CD4-positive, alpha-beta T cell treated with Interleukin-1 beta for 1 hour (primary cell): ENCODE measurements around the gene RHOD.
A peak's percentile ranks its signal among the peaks of the same experiment; 100 is the strongest.

Experiments used
- DNase-seq, 2 donors: peaks; one replicate each; pipeline ENCODE4 v3.0.0-alpha.2; 2020 to 2022

Gene RHOD

DNA sequence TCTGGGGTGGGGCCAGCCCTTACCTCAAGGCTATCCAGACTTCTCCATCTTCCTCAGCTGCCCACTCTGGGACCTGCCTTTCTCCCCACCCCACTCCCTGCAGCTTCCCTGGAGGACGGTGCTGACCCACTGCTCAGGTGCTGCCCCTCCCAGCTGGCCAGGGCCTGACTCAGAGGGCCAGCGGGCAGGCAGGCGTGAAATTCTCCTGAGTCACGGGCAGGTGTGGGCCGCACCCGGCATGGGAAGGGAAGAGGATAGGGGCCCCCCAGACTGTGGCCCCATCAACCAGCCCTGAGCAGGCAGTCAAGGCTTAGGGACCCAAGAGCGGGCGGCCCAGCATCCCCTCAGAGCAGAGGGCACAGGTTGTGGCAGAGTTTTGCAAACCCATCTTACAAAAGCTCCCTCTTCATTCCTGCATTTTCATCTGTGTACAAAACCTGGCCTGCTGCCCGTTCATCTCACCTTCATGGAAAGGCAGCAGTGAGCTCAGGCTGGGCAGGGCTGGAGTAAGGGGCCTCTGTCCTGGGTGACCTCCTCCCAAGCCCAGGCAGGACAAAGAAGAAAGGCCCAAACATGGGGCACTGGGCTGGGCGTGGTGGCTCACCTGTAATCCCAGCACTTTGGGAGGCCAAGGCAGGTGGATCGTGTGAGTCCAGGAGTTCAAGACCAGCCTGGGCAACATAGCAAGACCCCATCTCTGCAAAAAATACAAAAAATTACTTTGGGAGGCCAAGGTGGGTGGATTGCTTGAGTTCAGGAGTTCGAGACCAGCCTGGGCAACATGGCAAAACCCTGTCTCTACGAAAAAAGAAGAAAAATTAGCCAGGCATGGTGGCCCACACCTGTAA lies 6.1 kb downstream of the RHOD start:
- no peak for DNase-seq

GRCh38 chr11:67066333-67066709 lies 9.7 kb downstream of the RHOD start:
- DNase-seq, result no peak

DNA sequence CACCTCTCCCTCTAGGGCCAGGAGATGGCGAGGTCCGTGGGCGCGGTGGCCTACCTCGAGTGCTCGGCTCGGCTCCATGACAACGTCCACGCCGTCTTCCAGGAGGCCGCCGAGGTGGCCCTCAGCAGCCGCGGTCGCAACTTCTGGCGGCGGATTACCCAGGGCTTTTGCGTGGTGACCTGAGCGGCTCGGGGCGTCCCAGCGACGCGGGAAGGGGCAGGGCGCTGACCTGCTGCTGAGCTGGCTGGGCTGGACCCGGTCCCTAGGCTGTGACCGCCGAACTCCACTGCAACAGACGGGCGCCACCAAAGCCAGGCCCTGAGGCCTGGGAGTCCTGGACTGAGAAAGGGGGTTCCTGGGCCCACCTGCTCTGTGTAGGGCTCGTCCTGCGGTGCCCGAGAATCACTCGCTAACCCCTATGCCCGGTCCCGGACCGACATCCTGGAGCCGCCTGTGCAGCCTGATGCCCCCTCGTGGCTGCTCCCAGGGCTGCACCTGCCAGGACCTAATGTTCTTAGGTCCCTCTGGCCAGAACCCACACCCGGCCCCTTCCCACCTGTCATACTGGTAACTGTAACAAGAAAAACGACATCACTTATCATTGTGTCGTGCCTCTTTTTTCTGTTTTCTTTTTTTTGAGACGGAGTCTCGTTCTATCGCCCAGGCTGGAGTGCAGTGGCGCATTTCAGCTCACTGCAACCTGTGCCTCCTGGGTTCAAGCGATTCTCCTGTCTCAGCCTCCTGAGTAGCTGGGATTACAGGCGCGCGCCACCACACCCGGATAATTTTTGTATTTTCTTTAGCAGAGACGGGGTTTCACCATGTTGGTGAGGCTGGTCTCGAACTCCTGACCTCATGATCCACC lies 15.0 kb downstream of the RHOD start:
- peak; percentile 68 to 69 for DNase-seq

DNA sequence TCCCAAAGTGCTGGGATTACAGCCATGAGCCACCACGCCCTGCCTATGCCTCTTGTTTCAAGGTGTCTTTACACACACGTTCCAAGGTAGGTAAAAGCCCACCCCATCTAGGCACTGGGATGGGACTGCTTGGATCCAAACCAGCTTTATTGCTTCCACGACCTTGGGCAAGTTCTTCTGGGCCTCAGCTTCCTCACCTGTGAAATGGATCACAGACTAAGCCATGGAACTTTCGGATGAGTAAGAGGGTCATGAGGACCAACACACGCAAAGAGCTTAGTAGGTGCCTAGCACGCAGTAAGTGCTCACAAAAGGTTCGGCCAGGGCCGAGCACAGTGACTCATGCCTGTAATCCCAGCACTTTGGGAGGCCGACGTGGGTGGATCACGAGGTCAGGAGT lies 15.6 kb downstream of the RHOD start:
- no peak for DNase-seq

DNA sequence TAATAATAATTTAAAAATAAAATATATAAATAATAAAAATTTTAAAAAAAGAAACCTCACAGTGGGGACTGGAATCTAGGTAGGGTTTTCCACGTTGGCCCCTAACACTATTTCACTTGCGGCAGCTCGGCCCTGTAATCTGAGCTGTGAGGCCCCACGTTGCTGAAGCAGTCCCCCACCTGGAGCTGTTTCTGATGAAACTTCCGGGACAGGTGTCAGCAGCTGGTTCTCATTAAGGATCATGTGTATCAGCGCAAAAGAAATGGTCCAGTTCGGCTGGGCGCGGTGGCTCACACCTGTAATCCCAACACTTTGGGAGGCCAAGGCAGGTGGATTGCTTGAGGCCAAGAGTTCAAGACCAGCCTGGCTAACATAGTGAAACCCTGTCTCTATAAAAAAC lies 17.3 kb downstream of the RHOD start:
- DNase-seq, result no peak

- DNase-seq, result no peak
Measured at GRCh38 chr11:67076202-67076601, 19.6 kb downstream of the RHOD start.

DNA sequence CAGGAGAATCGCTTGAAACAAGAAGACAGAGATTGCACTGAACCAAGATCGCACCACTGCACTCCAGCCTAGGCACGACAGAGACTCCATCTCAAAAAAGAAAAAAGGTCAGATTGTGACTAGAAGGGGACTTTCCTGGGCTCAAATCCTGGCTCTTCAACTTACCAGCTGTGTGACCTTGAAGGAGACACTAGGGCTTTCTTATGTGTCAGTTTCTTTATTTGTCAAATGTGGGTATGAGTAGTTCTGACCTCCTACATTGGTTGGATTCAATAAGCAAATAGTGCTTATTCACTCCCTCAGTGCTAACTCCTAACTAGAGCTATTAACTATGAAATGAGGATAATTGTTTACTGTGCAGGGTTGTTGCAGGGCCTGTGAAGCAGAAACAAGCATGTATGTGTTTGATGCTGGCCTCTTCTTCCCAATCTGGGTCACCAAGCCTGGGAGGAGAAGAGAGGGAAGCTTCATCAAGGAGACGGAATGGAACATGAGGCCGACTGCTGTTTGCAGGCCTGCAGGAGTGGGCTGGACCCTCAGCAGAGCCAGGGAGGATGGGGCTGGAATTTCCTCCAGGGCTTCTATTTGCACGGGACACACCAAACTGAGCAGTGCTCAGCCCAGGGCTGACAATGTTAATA lies 22.5 kb downstream of the RHOD start:
- DNase-seq, result no peak

GRCh38 chr11:67082071-67082791 lies 25.6 kb downstream of the RHOD start:
- DNase-seq, result peak; percentile 5 to 9

GRCh38 chr11:67083786-67084366 lies 27.2 kb downstream of the RHOD start:
- no peak for DNase-seq

DNA sequence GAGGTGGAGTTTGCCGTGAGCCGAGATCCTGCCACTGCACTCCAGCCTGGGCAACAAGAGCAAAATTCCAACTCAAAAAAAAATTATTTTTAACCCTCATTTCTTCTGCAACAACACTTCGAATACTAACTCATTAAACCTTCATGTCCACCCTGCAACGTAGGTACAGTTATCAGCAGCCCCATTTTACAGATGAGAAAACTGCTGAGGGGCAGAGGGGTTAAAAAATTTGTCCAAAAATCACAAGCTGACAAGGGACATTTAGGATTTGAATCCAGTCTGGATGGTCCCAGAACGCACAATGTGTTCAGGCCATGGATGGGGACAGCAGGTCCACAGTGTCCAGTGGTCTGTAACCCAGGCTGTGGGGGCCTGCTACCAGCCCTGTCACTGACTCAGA lies 29.0 kb downstream of the RHOD start:
- no peak for DNase-seq

DNA sequence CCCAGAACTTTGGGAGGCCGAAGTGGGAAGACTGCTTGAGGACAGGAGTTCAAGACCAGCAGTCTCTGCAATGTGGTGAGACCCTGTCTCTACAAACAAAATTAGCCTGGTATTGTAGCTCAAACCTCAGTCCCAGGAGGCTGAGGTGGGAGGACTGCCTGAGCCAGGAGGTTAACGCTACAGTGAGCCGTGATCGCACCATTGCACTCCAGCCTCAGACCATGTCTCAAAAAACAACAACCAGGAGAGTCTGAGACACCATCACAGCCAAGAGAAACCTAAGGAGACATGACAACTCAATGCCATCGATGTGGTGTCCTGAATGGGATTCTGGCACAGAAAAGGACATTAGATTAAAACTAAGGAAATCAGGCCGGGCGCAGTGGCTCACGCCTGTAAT lies 34.1 kb downstream of the RHOD start:
- no peak for DNase-seq

- no peak for DNase-seq
Measured at GRCh38 chr11:67095214-67095507, 38.5 kb downstream of the RHOD start.

- no peak for DNase-seq
Measured at GRCh38 chr11:67098799-67099429, 42.3 kb downstream of the RHOD start.

DNA sequence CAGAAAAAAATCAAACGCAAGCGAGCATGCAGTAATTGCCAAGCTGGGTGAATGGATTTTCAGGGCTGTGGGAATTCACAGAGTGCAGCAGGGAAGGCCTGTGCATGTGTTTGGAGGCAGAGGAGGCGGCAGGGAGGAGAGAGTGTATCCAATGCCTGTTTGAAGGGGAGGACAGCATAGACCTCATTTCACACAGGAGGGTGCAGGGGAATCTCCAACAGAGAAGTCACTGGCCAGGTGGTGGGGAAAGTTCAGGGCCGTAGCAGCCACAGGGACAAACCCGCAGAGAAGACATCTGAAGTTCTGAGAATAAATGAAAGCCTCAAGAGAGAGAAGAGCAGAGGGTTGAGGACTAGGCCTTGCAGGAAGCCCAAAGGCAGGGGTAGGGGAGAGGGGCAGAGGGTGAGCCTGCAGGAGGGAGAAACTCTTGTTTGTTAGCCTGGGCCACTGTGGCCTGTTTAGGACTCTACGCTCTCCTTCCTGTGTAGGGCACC lies 43.2 kb downstream of the RHOD start:
- DNase-seq, result no peak

DNA sequence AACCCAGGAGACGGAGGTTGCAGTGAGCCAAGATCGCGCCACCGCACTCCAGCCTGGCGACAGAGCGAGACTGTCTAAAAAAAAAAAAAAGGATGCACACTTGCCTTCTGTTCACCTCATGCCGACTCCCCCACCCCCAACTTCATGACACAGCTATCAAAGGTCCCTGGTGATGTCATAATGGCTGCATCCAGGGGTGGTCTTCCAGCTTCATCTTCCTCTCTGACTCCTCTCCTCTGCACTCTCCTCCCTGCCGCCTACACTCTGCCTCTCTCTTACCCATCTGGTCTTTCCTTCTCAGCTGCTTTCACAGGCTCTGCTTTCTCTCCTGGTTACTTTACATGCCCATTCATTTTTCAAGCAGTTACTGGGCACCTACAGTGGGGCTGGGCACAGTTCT lies 46.0 kb downstream of the RHOD start:
- DNase-seq, result no peak

- no peak for DNase-seq
Measured at GRCh38 chr11:67105964-67106363, 49.3 kb downstream of the RHOD start.

DNA sequence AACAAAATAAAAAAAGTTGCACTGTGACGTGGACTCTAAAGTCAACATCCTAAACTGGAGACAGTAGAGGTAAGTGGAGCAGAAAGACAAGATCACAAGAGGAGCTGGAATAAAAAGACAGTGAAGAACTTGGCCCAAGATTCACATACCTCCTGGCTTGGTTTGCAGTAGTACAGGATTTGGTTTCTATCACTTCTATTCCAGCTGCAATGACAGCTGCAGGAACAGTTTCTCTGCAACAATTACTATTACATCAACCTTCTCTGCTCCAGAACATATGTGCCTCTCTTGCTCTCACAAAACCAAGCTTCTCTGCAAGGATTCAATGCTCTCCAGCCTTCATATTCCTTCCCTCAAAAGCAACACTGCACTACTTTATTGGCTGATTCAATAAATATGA lies 54.6 kb downstream of the RHOD start:
- no peak for DNase-seq

GRCh38 chr11:67113231-67113721 lies 56.6 kb downstream of the RHOD start:
- peak; percentile 32 to 33 for DNase-seq

DNA sequence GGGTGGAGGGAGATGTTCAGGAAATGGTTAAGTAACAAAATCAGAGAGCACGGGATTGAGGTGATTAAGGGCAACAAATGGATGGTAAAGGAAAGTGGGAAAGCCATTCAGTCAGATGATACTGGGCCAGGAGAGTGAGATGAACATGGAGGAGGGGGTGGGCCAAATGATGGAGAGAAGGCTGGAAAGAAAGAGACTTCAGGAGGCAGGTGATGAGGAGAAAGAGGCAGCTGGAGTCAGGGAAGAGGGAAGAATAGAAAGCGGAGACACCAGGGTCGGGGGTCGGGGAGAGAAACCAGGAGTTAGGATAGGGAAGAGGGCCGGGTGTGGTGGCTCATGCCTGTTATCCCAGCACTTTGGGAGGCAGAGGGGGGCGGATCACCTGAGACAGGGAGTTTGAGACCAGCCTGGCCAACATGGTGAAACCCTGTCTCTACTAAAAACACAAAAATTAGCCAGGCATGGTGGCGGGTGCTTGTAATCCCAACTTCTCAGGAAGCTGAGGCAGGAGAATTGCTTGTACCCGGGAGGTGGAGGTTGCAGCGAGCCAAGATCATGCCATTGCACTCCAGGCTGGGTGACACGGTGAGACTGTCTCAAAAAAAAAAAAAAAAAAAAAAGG lies 57.7 kb downstream of the RHOD start:
- no peak for DNase-seq

DNA sequence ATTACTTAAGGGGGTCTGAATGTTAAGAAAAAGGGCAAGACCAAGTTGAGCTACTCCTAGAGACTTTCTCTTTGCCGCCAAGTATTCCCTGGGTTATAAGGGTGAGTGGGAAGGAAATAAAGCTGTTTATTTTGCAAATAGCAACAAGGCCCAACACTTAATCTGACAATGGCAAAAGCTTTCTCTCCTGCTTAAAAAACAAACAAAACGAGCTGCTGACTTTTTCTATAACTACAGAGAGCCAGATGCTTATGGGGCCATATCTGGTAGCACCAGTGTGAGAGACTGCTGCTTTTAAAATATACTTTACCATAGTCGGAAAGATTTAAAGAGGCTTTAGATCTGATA lies 60.1 kb downstream of the RHOD start:
- DNase-seq, result no peak

DNA sequence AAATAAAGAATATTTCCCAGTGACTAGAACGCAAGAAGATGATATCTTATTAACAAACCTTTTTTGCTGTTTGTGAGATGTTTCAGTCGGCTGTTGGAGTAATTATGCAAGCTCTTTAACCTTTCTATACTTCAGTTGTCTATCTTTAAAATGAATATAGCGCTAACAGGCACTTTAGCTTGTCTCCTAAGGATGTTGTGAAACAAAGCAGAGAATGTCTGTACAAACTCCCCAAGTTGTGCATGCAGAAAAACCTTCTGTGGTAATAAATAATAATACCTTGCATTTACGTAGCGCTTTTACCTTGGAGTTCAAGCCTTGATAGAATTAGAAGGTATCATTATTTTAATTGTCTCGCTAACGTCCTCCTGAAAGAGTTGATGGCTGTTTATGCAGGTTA lies 60.5 kb downstream of the RHOD start:
- DNase-seq, result no peak
